Amygdala (tissue), 56 donors: Measurements from ENCODE around the gene TOMM40L.

Source experiments
- DNase-seq, 56 donors: peaks; one replicate each; lab custom pipeline; 2025; lab: John Stamatoyannopoulos, UW

Gene TOMM40L

DNA sequence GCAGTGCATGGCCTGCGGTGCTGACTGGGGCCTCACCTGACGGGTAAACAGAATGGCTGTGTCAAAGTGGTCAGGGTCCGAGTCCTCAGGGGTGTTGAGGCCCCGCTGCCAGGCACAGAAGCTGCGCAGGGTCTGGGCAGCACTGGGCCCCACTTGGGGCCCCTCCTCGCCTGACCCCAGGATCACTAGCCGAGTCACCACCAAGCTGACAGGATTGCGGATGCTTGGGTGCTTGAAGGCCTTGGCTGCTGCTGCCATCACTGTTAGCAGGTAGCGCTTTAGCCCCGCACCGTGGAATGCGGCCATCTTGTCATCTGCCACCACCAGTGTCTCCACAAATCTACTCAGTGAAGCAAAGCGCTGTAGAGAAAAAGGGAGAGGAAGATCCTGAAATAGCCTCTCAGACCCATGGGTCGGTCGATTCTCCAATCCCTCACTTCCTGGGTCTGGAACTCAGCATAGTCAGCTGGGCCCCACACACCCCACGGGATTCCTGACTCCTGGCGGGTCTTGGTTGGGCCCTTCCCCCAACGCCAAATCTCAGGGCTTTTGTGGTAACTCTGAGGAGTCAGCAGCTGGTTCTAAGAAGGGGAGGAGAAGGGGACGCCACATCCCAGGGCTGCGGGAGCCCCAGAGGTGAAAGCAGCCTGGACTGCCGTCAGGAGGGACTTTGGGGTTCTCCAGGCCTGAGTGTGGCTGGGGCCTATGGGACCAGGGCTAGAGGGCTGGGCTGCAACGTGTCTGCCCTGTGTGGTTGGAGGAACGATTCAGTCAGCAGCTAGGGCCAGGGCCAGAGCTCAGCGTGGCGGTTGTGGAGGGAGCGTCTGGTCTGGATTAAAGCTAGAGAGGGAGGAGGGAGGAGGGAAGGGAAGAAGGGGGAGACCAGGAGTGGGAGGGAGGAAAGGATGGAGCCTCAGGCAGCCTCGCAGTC, 29.1 kb upstream of the TOMM40L start:
- DNase-seq: peak in 7 of 56 donors; percentile 15 to 27 (median 22)

DNA sequence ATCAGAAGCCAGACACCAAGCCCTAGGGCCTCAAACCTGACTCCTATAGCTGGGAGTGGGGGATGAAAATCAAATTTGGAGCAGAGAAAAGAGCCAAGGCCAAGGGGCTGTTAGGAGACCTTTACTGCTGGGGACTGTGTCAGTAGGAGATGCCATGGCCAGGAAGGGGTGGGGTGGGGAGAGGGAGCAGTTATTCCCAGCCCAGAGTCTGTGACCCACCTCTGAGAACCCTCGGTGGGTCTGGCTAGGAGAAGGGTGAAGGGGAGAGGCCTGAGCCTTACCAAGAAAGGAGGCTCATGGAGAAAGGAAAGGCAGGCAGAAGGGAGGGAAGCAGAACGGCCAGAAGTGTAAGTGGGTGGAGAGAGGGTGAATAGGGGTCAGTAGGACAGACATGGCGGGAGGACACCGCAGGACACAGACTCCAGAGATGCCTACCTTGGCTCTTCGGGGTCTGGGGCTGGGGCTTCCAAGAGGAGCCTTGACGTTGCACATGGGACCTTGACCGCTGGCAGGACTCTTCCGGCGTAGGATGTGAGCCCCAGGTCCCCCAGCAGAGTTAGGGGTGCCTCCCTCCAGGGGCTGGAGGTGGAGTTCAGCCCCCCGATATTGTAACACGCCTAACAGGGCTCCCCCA, 28.2 kb upstream of the TOMM40L start:
- DNase-seq: no peak

DNA sequence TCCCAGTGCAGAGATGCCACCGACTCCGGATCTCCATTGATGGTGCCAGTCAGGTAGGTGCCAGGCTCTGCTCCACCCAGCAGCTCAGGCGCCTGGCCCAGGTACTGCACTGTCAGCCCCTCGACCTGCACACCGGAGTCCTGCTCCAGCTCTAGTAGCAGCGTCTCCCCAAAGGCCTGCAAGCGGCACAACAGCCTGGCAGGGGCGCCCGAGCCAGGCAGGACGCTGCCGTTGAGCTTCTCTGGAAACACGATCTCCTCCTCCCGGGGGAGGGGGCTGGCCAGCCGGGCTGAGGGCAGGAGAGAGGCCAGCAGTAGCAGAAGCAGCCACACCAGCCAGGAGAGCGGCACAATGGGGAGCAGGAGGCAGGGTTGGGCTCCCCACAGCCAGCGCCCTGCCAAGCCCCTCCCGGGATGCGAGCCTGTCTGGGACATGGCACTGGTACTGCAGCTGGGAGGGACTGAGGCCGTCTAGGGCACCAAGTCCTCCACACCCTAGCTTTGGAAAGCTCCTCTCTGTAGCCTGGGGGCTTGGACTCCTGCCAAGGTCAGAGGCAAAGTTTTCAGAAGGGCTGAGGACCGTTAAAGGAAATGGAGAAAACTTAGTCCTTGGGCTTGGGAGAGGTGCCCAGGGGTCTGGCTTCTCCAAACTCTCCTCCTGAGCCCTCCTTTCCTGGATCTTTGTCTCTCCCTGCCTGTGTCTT, 27.5 kb upstream of the TOMM40L start:
- peak in 28 of 56 donors; percentile 22 to 79 (median 48) for DNase-seq

DNA sequence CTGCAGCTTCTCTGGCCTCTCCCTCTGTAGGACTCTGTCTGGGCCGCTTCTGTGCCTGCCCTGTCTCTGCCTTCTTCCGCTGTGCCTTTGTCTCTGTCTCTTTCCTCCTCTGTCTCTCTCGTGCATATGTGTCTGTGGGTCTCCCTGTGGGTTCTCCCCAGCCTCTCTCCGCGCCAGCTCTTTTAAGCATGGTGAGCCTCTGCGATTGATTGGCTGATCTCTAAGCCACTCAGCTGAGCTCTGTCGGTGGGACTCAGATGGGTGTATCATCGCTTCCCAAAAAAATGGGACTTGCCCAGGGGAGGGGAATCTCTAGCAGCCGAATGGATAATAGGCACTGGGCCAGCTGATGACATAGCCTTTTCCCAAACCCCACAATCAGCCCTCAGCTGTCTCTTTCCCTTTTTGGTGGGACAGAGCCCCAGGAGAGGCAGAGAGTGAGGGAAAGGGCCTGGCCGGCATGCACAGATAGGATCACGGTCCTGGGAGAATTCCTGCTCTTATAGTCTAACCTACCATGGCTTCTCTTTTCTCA, 26.9 kb upstream of the TOMM40L start, which contains the start of gene ADAMTS4:
Gene ADAMTS4 (minus strand): TSS at position 158 of the 535 bp plus-strand sequence. CDS start 427 bp downstream, outside the sequence.
- peak in 54 of 56 donors; percentile 9 to 95 (median 78) for DNase-seq

DNA sequence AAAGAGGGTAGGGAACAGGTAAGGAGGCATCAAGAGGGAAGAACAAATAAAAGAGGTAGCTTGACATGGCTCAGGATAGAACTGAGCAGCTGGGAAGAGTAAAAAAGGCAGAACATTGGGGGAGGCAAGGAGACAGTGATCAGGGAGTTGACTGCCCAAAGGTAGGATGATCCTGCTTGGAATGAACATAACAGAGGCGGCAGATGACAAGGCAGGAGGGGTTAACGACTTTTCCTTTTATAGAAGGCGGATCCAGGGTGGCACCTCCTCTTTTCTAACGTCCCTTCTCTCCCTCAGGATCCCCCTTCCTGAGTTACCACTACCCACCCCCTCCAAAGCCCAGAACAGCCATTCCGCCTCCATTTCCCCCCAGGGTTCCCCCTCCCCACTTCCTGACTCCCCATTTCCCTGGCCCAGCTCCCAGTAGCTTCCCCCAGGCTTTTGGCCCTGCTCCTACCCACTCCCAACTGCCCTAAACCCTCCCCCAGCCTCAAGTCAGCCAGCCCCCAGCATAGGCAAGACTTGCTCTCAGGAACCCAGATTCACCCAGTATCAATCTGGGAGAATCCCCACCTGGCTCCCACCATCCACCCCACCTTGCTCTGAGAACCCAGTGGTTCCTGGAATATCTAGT, 26.2 kb upstream of the TOMM40L start:
- peak in 15 of 56 donors; percentile 11 to 59 (median 29) for DNase-seq

DNA sequence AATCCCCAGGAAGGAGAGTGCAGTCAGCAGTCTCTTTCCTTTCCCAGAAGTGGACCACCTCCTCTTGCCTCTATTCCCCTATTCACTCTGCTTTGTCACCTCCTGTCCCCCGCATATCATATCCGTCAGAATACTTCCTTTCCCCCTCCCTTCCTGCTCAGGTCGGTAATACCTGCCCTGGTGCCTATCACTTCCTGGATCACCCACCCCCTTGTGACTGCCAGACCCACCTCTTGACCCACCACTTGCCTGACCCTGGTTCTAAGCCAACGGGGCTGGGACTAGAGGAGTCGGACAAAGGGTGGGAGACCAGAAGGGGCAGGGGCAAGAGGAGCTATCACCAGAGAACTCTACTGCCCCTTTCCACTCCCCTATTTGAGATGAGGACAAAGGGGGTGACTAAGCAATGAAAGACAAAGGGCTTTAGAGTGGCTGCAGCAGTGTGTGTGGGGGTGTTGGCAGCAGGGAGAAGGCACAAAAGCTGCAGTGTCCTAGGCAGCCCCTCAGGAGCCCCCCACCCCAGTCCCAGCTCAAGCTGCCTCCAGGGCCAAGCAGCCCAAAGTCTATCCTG, 25.4 kb upstream of the TOMM40L start:
- DNase-seq: peak in 51 of 56 donors; percentile 34 to 86 (median 70)

DNA sequence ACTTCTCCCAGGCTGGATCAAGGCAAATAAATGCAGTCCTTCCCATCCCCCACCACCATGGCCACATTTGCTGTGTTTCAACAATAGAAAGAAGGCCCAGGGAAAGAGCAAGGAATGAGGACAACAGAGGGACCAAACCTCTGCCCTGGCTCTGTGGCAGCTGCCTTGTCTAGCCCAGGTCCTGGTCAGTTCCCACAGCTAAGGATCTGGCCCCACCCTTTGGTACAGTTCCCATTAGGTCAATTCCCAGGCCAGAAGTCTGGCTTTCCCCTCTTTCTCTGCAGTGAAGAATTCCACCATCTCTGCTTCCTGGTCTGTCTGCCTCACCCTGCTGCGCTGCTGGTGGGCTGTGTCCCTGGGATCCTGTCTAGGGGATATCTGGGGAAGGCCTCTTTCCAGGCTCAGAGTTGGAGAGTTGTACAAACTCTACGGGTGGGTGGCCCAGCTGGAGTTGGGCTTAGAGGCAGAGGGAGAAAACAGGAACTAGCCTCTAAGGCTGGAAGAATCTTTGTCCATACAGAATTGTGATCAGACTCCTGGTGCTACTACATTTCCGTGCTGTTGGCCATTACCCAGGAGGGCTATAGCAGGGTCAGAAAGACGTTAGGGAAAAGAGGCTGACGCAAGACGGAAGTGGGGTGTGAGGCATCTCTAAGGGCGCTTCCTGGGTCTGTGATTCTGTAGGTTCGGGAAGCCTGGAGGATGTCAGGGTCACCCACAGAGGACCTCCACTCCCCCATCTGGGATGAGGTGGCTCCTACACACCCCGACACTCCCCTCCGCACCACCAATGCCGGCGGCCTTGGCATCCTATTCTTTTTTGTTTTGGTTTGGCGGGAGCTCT, 24.6 kb upstream of the TOMM40L start:
- DNase-seq: peak in 24 of 56 donors; percentile 24 to 69 (median 54)

DNA sequence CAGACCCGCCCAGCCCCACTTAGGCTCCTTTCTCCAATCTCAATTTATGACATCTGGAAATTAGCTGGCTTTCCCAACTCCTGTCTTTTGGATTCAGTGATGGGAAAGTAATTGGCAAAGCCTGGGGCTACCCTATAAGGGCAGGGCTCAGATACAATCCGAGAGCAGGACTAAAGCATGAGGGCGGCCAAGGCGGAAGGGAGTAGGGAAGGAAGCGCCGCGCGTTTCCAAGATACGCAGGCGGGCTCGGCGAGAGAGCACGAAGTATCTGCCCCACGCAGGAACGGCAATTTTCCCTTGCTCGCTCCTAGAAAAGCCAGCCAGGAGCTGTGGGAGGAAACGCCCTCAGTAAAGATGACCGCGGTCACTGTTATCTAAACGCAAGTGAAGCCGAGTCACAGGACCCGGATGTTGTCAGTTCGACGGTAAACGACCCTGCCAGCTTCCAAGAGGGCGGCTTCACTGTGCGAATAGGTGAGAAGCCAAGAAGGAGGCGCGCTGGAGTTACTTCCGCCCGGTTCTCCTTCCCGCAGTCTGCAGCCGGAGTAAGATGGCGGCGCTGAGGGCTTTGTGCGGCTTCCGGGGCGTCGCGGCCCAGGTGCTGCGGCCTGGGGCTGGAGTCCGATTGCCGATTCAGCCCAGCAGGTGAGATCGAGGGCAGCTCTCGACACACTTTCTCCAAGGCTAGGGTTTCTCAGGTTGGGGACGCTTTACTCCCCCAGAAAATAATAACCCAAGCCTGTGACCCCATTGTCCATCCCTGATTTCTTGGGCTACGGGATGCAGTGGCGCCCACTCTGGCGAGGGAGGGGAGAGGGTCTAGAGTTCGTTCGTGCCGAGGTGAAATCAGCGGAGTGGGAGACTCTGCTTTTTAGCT, 23.8 kb upstream of the TOMM40L start, which contains the start of gene NDUFS2:
Gene NDUFS2 (plus strand): TSS at position 532 of the 877 bp plus-strand sequence. CDS start 19 bp downstream, at position 551.
- peak; percentile 62 to 99 (median 97) for DNase-seq

DNA sequence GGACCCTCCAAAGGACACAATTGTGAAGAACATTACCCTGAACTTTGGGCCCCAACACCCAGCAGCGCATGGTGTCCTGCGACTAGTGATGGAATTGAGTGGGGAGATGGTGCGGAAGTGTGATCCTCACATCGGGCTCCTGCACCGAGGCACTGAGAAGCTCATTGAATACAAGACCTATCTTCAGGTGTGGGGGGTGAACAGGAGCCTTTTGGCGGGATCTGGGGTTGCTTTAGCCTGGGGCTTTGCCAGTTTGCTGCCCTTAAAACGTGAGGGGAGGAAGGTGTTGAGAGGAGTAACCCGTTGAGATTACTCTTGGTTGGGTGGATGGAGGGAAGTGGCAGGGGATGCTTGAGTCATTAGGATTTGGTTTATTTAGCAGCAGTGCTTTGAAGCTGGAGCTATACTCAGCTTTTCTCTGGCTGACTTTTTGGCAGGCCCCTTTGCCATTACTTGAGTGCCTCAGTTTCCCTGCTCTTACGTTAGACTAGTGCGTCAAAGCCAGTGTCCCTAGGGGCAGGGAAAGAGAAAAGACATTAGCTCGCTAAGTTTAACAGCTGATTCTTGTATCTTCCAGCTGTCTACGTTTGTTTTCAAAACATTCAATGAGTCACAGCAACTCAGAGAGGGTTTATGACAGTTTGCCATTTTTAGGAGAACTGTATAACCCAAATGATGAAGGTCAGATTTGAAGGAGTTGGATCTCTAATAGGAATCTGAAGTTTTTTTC, 19.3 kb upstream of the TOMM40L start:
- DNase-seq: no peak

DNA sequence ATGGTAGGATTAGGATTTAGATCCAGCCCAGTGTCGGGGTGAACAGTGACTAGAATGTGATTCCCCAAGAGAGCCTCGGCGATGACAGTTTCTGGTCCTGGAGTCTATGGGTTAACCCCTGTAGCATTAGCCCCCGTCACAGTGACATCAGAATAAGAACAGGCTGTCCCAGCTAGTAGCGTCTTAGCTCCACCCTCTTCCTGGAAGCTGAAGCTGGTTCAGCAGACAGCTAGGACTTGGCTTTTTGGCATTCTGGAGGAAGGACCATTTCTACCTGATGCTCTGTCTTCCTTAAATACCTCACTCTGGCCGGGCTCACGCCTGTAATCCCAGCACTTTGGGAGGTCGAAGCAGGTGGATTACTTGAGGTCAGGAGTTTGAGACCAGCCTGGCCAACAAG, 18.7 kb upstream of the TOMM40L start:
- DNase-seq: no peak

DNA sequence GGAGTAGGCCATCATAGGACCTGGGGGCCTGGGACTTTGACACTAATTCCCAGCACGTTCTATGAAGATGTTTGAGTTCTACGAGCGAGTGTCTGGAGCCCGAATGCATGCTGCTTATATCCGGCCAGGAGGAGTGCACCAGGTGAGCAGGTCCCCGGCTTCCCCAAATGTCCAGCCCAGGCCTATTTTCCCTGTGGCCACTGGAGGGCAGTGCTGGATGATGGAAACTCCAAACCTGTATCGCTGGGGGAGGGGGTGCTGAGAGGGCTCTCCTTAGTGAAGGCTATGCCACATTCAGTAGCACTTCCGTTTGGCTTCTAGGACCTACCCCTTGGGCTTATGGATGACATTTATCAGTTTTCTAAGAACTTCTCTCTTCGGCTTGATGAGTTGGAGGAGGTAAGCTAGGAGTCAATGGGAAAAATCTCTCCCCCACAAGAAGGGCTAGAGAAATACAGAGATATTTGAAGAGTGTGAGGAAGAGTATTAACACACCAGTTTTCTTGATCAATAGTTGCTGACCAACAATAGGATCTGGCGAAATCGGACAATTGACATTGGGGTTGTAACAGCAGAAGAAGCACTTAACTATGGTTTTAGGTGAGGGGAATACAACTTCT, 16.0 kb upstream of the TOMM40L start:
- DNase-seq: peak in 39 of 56 donors; percentile 16 to 75 (median 55)

DNA sequence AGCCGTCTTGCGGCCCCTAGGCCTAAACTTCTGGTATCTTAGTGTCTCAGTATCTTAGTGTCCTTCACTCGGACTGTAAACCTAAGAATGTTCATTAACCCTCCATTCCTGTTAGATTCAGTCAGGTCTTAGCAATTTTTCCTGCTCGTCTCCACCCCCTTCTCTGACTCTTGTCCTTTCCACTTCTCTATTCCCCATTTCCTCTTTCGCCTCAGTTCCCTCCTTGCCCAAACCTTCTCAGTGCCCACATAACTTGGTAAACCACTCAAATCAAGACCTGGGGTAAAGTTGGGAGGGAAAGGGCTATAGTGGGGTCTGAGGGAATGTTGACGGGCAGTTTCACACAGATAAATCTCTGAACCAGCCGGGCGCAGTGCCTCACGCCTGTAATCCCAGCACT, 11.5 kb upstream of the TOMM40L start:
- DNase-seq: peak in 1 of 56 donors; percentile 12

DNA sequence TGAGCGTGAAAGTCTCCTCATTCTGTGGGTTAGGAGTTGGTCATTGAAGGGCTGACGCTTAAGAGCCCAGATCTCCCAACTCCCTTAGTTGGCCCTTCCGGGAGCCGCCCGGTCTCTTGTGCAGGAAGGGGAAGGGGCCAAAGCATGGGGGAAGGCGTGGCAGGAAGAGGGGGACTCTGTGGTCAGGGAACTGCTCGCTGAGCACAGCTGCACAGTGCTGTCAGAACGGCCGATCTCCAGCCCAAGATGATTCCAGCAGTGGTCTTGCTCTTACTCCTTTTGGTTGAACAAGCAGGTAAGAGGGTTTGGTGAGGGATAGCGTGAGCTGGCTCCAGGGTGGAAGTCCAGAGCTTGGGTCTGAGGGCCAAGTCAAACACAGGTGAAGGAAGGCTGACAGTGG, 10.8 kb upstream of the TOMM40L start, which contains the start of gene FCER1G:
Gene FCER1G (plus strand): TSS at position 220 of the 400 bp plus-strand sequence. CDS start 27 bp downstream, at position 247.
- DNase-seq: peak in 9 of 56 donors; percentile 5 to 37 (median 20)

DNA sequence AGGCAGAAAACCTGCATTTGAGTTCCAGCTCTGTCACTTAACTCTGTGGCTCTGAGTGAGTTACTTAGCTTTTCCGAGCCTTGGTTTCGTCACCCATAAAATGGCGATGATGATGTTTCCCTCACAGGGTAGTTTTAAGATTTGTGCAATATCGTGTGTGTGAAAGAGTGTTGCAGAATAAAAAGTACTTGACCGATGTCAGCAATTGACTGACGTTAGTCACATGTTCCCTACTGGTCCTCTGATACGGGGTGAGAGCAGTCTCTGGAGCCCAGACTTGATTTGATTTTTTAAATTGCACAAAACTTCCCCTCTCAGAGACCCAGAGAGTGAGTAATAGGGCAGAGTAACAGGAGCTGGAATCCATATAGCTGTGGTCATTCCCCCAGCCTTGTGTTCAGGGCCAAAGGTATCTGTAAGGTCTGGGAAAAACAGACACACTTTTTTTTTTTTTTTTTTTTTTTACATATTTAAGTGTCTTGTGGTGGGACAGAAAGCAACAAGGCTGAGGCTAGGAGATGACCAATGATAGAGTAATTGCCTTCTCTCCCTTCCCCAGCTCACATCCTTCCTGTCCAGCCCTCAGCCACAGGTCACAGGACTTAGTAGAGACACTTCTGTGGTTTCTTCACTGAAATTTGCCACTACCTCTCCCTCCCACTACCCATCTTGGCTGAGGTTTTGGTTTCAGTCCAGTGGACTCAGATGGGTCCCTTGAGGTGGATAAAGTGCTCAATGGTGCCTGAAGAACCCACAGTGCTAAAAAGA, 8.7 kb upstream of the TOMM40L start:
- DNase-seq: peak in 1 of 56 donors; percentile 22

DNA sequence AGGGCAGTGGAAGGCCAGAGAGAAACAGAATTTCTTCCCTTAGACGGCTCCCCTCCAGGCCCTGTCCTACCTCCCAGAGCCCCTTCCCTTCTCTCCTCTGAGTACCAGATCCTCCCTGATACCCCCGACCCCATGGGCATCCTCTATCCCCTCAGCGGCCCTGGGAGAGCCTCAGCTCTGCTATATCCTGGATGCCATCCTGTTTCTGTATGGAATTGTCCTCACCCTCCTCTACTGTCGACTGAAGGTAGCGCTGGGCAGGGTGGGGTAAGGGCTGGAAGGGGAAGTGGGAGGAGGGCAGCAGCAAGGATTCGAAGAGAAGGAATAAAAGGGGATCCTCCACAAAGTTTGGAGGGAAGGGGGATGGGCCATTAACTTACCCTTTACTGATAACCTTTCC, 8.0 kb upstream of the TOMM40L start:
- no peak for DNase-seq
